Measurements from ENCODE around the gene CAMTA1. TPM values are rescaled to one million over a fixed set of nuclear protein-coding genes. Genes with fewer than 3 reads are reported as not detected.

The CAMTA1 gene
- total RNA-seq, 1 donor from 2014 or later = 63.8 TPM

GRCh38 chr1:7695497-7696117, 910.4 kb downstream of the CAMTA1 start:
- H3K4me1 Mint-ChIP-seq (ENCODE audit: low read depth) = no peaks in the 10 kb centered on the region
- H3K27me3 Mint-ChIP-seq (ENCODE audit: low read depth) = peaks cover 16% of the 10 kb centered on the region
- H3K4me3 Mint-ChIP-seq (ENCODE audit: unreplicated experiment) = no peak overlapping the region
- no peak overlapping the region for H3K27ac Mint-ChIP-seq (ENCODE audit: unreplicated experiment)
- H3K36me3 Mint-ChIP-seq (ENCODE audit: low read depth) = peaks cover 10% of the 10 kb centered on the region
- TF ChIP-seq CTCF (IDR thresholded peaks at IDR 0.05) = no peak
- DNase-seq (ENCODE audit: low spot score) = no peak
- H3K9me3 Mint-ChIP-seq (ENCODE audit: low read depth) = peaks cover 12% of the 10 kb centered on the region

- no peak for TF ChIP-seq CTCF (IDR thresholded peaks at IDR 0.05)
- Mint-ChIP-seq H3K27ac (ENCODE audit: unreplicated experiment) (no peak overlapping the region), H3K4me1 (ENCODE audit: low read depth) (peaks cover 4% of the 10 kb centered on the region), H3K27me3 (ENCODE audit: low read depth) (peaks cover 7% of the 10 kb centered on the region), H3K36me3 (ENCODE audit: low read depth) (peaks cover 5% of the 10 kb centered on the region), H3K4me3 (ENCODE audit: unreplicated experiment) (no peak overlapping the region), H3K9me3 (ENCODE audit: low read depth) (peaks cover 4% of the 10 kb centered on the region)
- no peak for DNase-seq (ENCODE audit: low spot score)
Observed at GRCh38 chr1:7698641-7699040, 913.4 kb downstream of the CAMTA1 start.

GRCh38 chr1:7702365-7702764, 917.1 kb downstream of the CAMTA1 start:
- Mint-ChIP-seq H3K9me3 (ENCODE audit: low read depth) (no peaks in the 10 kb centered on the region), H3K27ac (ENCODE audit: unreplicated experiment) (no peak overlapping the region), H3K36me3 (ENCODE audit: low read depth) (peaks cover 1% of the 10 kb centered on the region), H3K4me1 (ENCODE audit: low read depth) (peaks cover 8% of the 10 kb centered on the region), H3K4me3 (ENCODE audit: unreplicated experiment) (no peak overlapping the region), H3K27me3 (ENCODE audit: low read depth) (peaks cover 3% of the 10 kb centered on the region)
- TF ChIP-seq CTCF (IDR thresholded peaks at IDR 0.05) = no peak
- no peak for DNase-seq (ENCODE audit: low spot score)

GRCh38 chr1:7703321-7704213, 918.3 kb downstream of the CAMTA1 start:
- peaks cover 8% of the 10 kb centered on the region for H3K4me1 Mint-ChIP-seq (ENCODE audit: low read depth)
- no peaks in the 10 kb centered on the region for H3K9me3 Mint-ChIP-seq (ENCODE audit: low read depth)
- H3K27ac Mint-ChIP-seq (ENCODE audit: unreplicated experiment) = no peak overlapping the region
- H3K27me3 Mint-ChIP-seq (ENCODE audit: low read depth) = peaks cover 3% of the 10 kb centered on the region
- peaks cover 1% of the 10 kb centered on the region for H3K36me3 Mint-ChIP-seq (ENCODE audit: low read depth)
- H3K4me3 Mint-ChIP-seq (ENCODE audit: unreplicated experiment) = peak overlapping the region; percentile 61
- TF ChIP-seq CTCF (IDR thresholded peaks at IDR 0.05) = no peak
- DNase-seq (ENCODE audit: low spot score) = no peak

- Mint-ChIP-seq H3K36me3 (ENCODE audit: low read depth) (peaks cover 1% of the 10 kb centered on the region), H3K9me3 (ENCODE audit: low read depth) (no peaks in the 10 kb centered on the region), H3K4me1 (ENCODE audit: low read depth) (peaks cover 8% of the 10 kb centered on the region), H3K27me3 (ENCODE audit: low read depth) (peaks cover 3% of the 10 kb centered on the region), H3K4me3 (ENCODE audit: unreplicated experiment) (peak overlapping the region; percentile 71), H3K27ac (ENCODE audit: unreplicated experiment) (no peak overlapping the region)
- peak; percentile 95 for DNase-seq (ENCODE audit: low spot score)
- TF ChIP-seq CTCF (IDR thresholded peaks at IDR 0.05) = no peak
Observed at GRCh38 chr1:7704214-7705047, 919.2 kb downstream of the CAMTA1 start.
